HCT116 (cell line): Measurements from ENCODE around the gene OR2T1.
"Not testable (repeated sequence)": the region's sequence is repeated elsewhere in the genome, so short reads cannot be mapped to it uniquely, and the experiment has no call there.

Experiments used
- CEBPB ChIP-seq: IDR thresholded peaks from 2 replicates; pipeline ENCODE4 v1.6.1; 2012; ENCODE audit warnings: low read depth
- EZH2 ChIP-seq: fragments of 200-600 bp; sonication (generic); IDR thresholded peaks from 2 replicates; pipeline ENCODE4 v1.6.1; 2017; ENCODE audit warnings: antibody characterized with exemption, mixed run types
- POLR2AphosphoS5 ChIP-seq: IDR thresholded peaks from 2 replicates; pipeline ENCODE4 v1.6.1; 2011; ENCODE audit warnings: mild to moderate bottlenecking, low read depth, low read length, moderate library complexity
- SRF ChIP-seq: IDR thresholded peaks from 2 replicates; pipeline ENCODE4 v1.6.1; 2012; ENCODE audit warnings: low read depth
- YY1 ChIP-seq: IDR thresholded peaks from 2 replicates; pipeline ENCODE4 v1.6.1; 2011; ENCODE audit warnings: low read length, low read depth, moderate library complexity, mild to moderate bottlenecking; ENCODE audit not compliant: insufficient replicate concordance; ENCODE audit errors: extremely low read depth
- ZNF274 ChIP-seq: fragments of 200-500 bp; sonication (Bioruptor generic); IDR thresholded peaks from 2 replicates; pipeline ENCODE4 v1.6.1; 2014; ENCODE audit warnings: mild to moderate bottlenecking, low read depth, low read length, inconsistent platforms
- TF ChIP-seq, protein P1 (sequence below): IDR thresholded peaks from 2 replicates; pipeline ENCODE4 v1.6.1; 2011; ENCODE audit warnings: mild to moderate bottlenecking, low read length, moderate library complexity; ENCODE audit not compliant: insufficient replicate concordance; ENCODE audit errors: extremely low read depth
- TF ChIP-seq, protein P2 (sequence below): IDR thresholded peaks from 2 replicates; pipeline ENCODE4 v1.6.1; 2012; ENCODE audit warnings: low read depth
- TF ChIP-seq, protein P3 (sequence below), 3 experiments: fragments of 200-600 bp in 1 of 3; sonication (generic) in 1 of 3; IDR thresholded peaks in 2 of 3; conservative IDR thresholded peaks in 1 of 3; 2 replicates each; pipeline ENCODE4 v1.5.1; 2012 to 2017; ENCODE audit warnings: low read depth in 2 of 3, low read length in 2 of 3, antibody characterized with exemption in 1 of 3, borderline replicate concordance in 1 of 3, control low read depth in 1 of 3, mild to moderate bottlenecking in 1 of 3, mixed read lengths in 1 of 3, mixed run types in 1 of 3, moderate library complexity in 1 of 3; ENCODE audit not compliant: insufficient read depth in 1 of 3
- TF ChIP-seq, protein P4 (sequence below): IDR thresholded peaks from 2 replicates; pipeline ENCODE4 v1.6.1; 2012

DNA sequence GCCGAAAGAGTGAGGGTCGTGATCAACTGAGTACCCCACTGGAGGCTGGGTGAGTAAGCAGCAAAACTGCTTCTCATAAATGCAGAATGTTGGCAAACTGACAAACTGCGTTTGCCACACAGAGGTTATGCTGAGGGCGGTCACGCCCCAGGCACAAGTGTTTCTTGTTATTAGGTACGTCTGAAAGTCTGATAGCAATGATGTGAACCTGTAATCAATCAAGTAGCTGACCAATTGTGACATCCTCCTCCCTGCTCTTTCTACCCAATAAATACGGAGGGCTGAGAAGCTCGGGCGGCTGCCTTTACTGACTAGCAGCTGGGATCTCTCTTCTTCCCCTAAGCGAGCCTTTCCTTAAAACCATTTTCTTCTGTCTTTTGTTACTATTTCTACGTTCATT lies 28.8 kb downstream of the OR2T1 start:
- not testable (repeated sequence) for TF ChIP-seq YY1, POLR2AphosphoS5, SRF, EZH2, ZNF274, CEBPB
- TF ChIP-seq, protein P1, sequence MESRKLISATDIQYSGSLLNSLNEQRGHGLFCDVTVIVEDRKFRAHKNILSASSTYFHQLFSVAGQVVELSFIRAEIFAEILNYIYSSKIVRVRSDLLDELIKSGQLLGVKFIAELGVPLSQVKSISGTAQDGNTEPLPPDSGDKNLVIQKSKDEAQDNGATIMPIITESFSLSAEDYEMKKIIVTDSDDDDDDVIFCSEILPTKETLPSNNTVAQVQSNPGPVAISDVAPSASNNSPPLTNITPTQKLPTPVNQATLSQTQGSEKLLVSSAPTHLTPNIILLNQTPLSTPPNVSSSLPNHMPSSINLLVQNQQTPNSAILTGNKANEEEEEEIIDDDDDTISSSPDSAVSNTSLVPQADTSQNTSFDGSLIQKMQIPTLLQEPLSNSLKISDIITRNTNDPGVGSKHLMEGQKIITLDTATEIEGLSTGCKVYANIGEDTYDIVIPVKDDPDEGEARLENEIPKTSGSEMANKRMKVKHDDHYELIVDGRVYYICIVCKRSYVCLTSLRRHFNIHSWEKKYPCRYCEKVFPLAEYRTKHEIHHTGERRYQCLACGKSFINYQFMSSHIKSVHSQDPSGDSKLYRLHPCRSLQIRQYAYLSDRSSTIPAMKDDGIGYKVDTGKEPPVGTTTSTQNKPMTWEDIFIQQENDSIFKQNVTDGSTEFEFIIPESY = not testable (repeated sequence)
- TF ChIP-seq, protein P2, sequence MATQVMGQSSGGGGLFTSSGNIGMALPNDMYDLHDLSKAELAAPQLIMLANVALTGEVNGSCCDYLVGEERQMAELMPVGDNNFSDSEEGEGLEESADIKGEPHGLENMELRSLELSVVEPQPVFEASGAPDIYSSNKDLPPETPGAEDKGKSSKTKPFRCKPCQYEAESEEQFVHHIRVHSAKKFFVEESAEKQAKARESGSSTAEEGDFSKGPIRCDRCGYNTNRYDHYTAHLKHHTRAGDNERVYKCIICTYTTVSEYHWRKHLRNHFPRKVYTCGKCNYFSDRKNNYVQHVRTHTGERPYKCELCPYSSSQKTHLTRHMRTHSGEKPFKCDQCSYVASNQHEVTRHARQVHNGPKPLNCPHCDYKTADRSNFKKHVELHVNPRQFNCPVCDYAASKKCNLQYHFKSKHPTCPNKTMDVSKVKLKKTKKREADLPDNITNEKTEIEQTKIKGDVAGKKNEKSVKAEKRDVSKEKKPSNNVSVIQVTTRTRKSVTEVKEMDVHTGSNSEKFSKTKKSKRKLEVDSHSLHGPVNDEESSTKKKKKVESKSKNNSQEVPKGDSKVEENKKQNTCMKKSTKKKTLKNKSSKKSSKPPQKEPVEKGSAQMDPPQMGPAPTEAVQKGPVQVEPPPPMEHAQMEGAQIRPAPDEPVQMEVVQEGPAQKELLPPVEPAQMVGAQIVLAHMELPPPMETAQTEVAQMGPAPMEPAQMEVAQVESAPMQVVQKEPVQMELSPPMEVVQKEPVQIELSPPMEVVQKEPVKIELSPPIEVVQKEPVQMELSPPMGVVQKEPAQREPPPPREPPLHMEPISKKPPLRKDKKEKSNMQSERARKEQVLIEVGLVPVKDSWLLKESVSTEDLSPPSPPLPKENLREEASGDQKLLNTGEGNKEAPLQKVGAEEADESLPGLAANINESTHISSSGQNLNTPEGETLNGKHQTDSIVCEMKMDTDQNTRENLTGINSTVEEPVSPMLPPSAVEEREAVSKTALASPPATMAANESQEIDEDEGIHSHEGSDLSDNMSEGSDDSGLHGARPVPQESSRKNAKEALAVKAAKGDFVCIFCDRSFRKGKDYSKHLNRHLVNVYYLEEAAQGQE = not testable (repeated sequence)
- TF ChIP-seq, protein P3, sequence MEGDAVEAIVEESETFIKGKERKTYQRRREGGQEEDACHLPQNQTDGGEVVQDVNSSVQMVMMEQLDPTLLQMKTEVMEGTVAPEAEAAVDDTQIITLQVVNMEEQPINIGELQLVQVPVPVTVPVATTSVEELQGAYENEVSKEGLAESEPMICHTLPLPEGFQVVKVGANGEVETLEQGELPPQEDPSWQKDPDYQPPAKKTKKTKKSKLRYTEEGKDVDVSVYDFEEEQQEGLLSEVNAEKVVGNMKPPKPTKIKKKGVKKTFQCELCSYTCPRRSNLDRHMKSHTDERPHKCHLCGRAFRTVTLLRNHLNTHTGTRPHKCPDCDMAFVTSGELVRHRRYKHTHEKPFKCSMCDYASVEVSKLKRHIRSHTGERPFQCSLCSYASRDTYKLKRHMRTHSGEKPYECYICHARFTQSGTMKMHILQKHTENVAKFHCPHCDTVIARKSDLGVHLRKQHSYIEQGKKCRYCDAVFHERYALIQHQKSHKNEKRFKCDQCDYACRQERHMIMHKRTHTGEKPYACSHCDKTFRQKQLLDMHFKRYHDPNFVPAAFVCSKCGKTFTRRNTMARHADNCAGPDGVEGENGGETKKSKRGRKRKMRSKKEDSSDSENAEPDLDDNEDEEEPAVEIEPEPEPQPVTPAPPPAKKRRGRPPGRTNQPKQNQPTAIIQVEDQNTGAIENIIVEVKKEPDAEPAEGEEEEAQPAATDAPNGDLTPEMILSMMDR (IDR thresholded peaks at IDR 0.05 in 2 of 3, conservative IDR thresholded peaks at IDR 0.05 in 1 of 3; ENCODE audit: borderline replicate concordance in 1 of 3, insufficient read depth in 1 of 3, low read depth in 2 of 3, low read length in 2 of 3) = not testable (repeated sequence)
- TF ChIP-seq, protein P4, sequence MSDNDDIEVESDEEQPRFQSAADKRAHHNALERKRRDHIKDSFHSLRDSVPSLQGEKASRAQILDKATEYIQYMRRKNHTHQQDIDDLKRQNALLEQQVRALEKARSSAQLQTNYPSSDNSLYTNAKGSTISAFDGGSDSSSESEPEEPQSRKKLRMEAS = not testable (repeated sequence)
